PC-3 (cell line): ENCODE measurements around the gene ZMIZ2. TPM values are rescaled to one million over a fixed set of nuclear protein-coding genes. Genes with fewer than 3 reads are reported as not detected.

Experiments
- ATAC-seq: fragments of 200-7000 bp; cut with Tn5 transposase; 2 replicates; pipeline ENCODE4 v1.9.1; 2020; ENCODE audit warnings: mild to moderate bottlenecking, moderate library complexity
- BruUV-seq: library from RNA; stranded (reverse); fragments of 400-500 nt; replicated peaks from 2 replicates; lab custom pipeline; 2021; lab: Mats Ljungman, UMichigan
- CTCF ChIA-PET: fragments of 300-600 bp; sonication (Branson Sonifier 250); formaldehyde crosslinking; loops from one replicate; lab custom pipeline; 2022; ENCODE audit warnings: antibody characterized with exemption; lab: Charles Lee
- POLR2A ChIA-PET: fragments of 300-600 bp; sonication (Branson Sonifier 250); formaldehyde crosslinking; loops from one replicate; lab custom pipeline; 2022; ENCODE audit warnings: antibody characterized with exemption; ENCODE audit not compliant: unreplicated experiment; lab: Charles Lee
- DNase-seq: peaks from one replicate; pipeline ENCODE4 v3.0.0-alpha.2; 2015
- H2AFZ ChIP-seq: fragments of 300-600 bp; sonication (generic); 2 replicates; pipeline ENCODE4 v1.6.0; 2016; ENCODE audit warnings: antibody characterized with exemption, low read length
- H3F3A ChIP-seq: fragments of 300-600 bp; sonication (generic); one replicate; pipeline ENCODE4 v1.6.0; 2017; ENCODE audit warnings: antibody characterized with exemption, low read length, control low read depth, mild to moderate bottlenecking; ENCODE audit not compliant: unreplicated experiment
- H3K27ac ChIP-seq: fragments of 300-600 bp; sonication (generic); 2 replicates; pipeline ENCODE4 v1.5.1; 2016; ENCODE audit warnings: mild to moderate bottlenecking, low read length
- H3K27me3 ChIP-seq: fragments of 300-600 bp; sonication (generic); 2 replicates; pipeline ENCODE4 v1.6.1; 2016; ENCODE audit warnings: low read length, mixed read lengths
- H3K36me3 ChIP-seq: fragments of 300-600 bp; sonication (generic); 2 replicates; pipeline ENCODE4 v1.6.1; 2016; ENCODE audit warnings: low read depth, mixed run types, low read length, mixed read lengths
- H3K4me1 ChIP-seq: fragments of 300-600 bp; sonication (generic); 2 replicates; pipeline ENCODE4 v1.5.1; 2016; ENCODE audit warnings: low read length; ENCODE audit not compliant: insufficient read depth
- H3K4me2 ChIP-seq: fragments of 300-600 bp; sonication (generic); 2 replicates; pipeline ENCODE4 v1.6.0; 2016; ENCODE audit warnings: low read length
- H3K4me3 ChIP-seq: fragments of 300-600 bp; sonication (generic); 2 replicates; pipeline ENCODE4 v1.5.1; 2016; ENCODE audit warnings: mild to moderate bottlenecking, low read length, mixed read lengths
- H3K79me2 ChIP-seq: fragments of 300-600 bp; sonication (generic); 2 replicates; pipeline ENCODE4 v1.6.1; 2017; ENCODE audit warnings: low read length, mixed read lengths
- H3K9ac ChIP-seq: fragments of 300-600 bp; sonication (generic); 2 replicates; pipeline ENCODE4 v1.6.0; 2016; ENCODE audit warnings: mild to moderate bottlenecking, low read length
- H3K9me2 ChIP-seq: fragments of 300-600 bp; sonication (generic); replicated peaks from 2 replicates; pipeline ENCODE4 v1.6.1; 2016; ENCODE audit warnings: mixed run types, low read length, mixed read lengths
- H3K9me3 ChIP-seq: fragments of 300-600 bp; sonication (generic); 2 replicates; pipeline ENCODE4 v1.6.1; 2016; ENCODE audit warnings: low read length, mixed read lengths
- H4K20me1 ChIP-seq: fragments of 300-600 bp; sonication (generic); 2 replicates; pipeline ENCODE4 v1.6.1; 2016; ENCODE audit warnings: low read length, mixed read lengths
- EZH2 ChIP-seq: fragments of 300-600 bp; sonication (generic); IDR thresholded peaks from one replicate; pipeline ENCODE4 v1.6.1; 2017; ENCODE audit warnings: antibody characterized with exemption, mild to moderate bottlenecking, low read length; ENCODE audit not compliant: unreplicated experiment
- EZH2phosphoT487 ChIP-seq: fragments of 300-600 bp; sonication (generic); IDR thresholded peaks from 2 replicates; pipeline ENCODE4 v1.6.1; 2018; ENCODE audit warnings: mild to moderate bottlenecking, antibody characterized with exemption, low read length, borderline replicate concordance
- intact Hi-C: fragments of 100-400 bp; cut with micrococcal nuclease; formaldehyde crosslinking; loops from 2 replicates; pipeline ENCODE4 v1.9.0; 2023
- total RNA-seq: library from RNA; depleted of rRNA; stranded (reverse); fragments of >200 nt; gene quantifications from 2 replicates; pipeline ENCODE4 v1.2.3, GENCODE V29; 2014
- TF ChIP-seq, protein P1 (sequence below): fragments of 300-600 bp; sonication (generic); conservative IDR thresholded peaks from 2 replicates; pipeline ENCODE4 v1.5.1; 2017; ENCODE audit warnings: antibody characterized with exemption, low read depth, mild to moderate bottlenecking, low read length

The ZMIZ2 gene
- total RNA-seq, 1 experiment from 2014 or later = 18.3 TPM

DNA sequence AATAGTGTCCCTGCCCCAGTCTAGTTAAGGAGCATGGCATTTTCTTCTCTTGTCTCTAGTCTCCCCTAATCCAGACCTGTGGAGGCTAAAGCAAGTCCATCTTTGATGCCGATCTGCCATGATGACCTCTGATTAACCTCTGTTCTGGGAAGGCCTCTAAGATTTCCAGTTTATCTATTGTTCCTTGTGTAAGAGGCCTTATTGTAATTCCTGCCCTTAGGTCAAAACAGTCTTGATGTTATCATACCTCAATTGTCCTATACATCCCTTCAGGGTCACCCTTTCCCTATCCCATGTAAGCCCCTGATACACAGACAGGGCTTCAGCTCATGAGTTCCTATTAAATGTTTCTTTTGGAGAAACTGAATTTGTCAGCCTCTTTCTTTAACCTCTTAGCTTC is 4.9 kb upstream of the ZMIZ2 start:
- H4K20me1 ChIP-seq = no peaks in the 10 kb centered on the region
- no peaks in the 10 kb centered on the region for H3K9me2 ChIP-seq
- ChIA-PET CTCF (no interaction called here), POLR2A (no interaction called here)
- H3K79me2 ChIP-seq = no peaks in the 10 kb centered on the region
- H3K9me3 ChIP-seq = no peaks in the 10 kb centered on the region
- no peak overlapping the region for H2AFZ ChIP-seq
- H3K36me3 ChIP-seq = no peaks in the 10 kb centered on the region
- no peak overlapping the region for H3K27ac ChIP-seq
- H3K9ac ChIP-seq = no peak overlapping the region
- ATAC-seq (no peak), DNase-seq (no peak)
- H3K4me2 ChIP-seq = no peak overlapping the region
- no peak overlapping the region for H3K4me3 ChIP-seq
- intact Hi-C loops = no loop called here
- BruUV-seq = no TSS peak
- H3K4me1 ChIP-seq = peaks cover 6% of the 10 kb centered on the region; the same call in 1 of the 2 replicates
- H3K27me3 ChIP-seq = no peaks in the 10 kb centered on the region
- no peak for TF ChIP-seq EZH2
- TF ChIP-seq EZH2phosphoT487 = no peak
- TF ChIP-seq, protein P1, sequence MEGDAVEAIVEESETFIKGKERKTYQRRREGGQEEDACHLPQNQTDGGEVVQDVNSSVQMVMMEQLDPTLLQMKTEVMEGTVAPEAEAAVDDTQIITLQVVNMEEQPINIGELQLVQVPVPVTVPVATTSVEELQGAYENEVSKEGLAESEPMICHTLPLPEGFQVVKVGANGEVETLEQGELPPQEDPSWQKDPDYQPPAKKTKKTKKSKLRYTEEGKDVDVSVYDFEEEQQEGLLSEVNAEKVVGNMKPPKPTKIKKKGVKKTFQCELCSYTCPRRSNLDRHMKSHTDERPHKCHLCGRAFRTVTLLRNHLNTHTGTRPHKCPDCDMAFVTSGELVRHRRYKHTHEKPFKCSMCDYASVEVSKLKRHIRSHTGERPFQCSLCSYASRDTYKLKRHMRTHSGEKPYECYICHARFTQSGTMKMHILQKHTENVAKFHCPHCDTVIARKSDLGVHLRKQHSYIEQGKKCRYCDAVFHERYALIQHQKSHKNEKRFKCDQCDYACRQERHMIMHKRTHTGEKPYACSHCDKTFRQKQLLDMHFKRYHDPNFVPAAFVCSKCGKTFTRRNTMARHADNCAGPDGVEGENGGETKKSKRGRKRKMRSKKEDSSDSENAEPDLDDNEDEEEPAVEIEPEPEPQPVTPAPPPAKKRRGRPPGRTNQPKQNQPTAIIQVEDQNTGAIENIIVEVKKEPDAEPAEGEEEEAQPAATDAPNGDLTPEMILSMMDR = no peak
- no peaks in the 10 kb centered on the region for H3F3A ChIP-seq

DNA sequence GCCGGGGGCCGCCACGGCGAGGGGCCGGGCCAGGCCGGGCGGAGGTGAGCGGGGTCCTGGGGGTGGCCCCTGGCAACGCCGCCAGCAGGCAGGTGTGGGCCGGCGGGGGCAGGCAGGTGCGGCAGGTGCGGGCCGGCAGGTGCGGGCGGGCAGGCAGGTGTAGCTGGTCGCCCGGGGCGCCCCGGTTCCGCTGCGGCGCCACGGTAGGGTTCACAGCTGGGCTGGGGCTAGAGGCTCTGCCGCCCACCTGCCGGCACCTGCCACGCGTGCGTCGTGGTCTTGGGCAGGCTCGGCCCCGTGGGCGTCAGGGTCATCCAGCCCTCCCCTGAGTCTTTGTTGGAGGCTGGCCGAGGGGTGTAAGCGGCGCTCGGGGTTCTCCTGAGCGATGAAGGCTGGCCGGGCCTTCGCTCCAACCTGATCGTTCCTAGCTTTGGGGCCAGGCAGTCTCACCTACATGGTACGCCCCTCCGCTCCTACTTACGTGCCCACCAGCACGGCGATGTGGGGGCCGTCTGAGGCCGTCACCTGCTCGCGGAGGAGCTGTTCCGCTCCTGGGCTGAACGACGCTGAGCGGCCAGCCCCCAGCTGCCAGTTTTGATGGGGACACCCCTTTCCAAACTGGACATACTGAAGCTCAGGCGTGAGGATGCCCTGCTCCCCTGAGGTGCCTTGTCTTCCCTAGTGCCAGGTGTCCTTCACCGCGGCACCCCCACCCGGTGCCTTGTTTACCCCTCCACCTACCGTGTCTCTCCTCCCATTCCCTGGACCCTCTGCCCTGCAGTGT is 493 bp downstream of the ZMIZ2 start:
- DNase-seq = no peak
- H3K9me3 ChIP-seq = no peaks in the 10 kb centered on the region
- H3K27ac ChIP-seq = peak overlapping the region; percentile 28
- H3K36me3 ChIP-seq = peaks cover 8% of the 10 kb centered on the region; the same call in 1 of the 2 replicates
- H4K20me1 ChIP-seq = peaks cover 15% of the 10 kb centered on the region
- POLR2A ChIA-PET = no interaction called here
- no peaks in the 10 kb centered on the region for H3F3A ChIP-seq
- intact Hi-C loops = loop anchor here (1.0 to 5.0 kb wide), 3 partner anchors 14 to 162 kb away; partner anchors contain the start of gene PPIA
- H3K79me2 ChIP-seq = peaks cover 51% of the 10 kb centered on the region
- ATAC-seq = peak; percentile 4
- H3K4me2 ChIP-seq = peak overlapping the region; percentile 85
- H3K27me3 ChIP-seq = no peaks in the 10 kb centered on the region
- no peaks in the 10 kb centered on the region for H3K9me2 ChIP-seq
- CTCF ChIA-PET = no interaction called here
- H2AFZ ChIP-seq = no peak overlapping the region
- BruUV-seq = no TSS peak
- H3K9ac ChIP-seq = peak overlapping the region; percentile 89
- peaks cover 24% of the 10 kb centered on the region for H3K4me1 ChIP-seq
- no peak for TF ChIP-seq EZH2phosphoT487
- TF ChIP-seq, protein P1 = no peak
- TF ChIP-seq EZH2 = no peak
- H3K4me3 ChIP-seq = peak overlapping the region; percentile 85

DNA sequence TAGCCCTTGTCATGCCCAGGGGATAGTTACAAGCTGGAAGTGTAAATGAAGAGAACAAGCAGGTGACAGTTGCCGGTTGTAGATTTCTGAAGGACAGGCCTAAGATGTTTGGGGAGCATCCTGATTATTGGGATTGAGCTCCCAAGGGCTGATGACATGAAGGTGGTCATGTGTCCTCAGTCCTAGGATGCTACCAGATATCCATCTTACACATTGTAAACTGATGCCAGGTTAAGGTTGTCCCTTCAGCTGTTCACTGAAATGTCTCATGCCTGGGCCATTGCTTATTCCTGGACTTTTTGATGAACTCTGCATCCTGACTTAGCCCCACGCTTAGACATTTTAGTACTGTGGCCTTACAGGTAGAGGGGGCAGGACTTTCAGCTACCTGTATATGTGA is 1.3 kb downstream of the ZMIZ2 start:
- H3F3A ChIP-seq = no peaks in the 10 kb centered on the region
- 0 out of 2 replicates have a peak overlapping the region, but pooled peaks have one; percentile 28 for H3K27ac ChIP-seq
- H2AFZ ChIP-seq = no peak overlapping the region
- DNase-seq (no peak), ATAC-seq (no peak)
- H3K9me2 ChIP-seq = no peaks in the 10 kb centered on the region
- H3K4me1 ChIP-seq = peaks cover 24% of the 10 kb centered on the region
- no peaks in the 10 kb centered on the region for H3K27me3 ChIP-seq
- POLR2A ChIA-PET = no interaction called here
- H3K4me2 ChIP-seq = peak overlapping the region; percentile 85
- H3K79me2 ChIP-seq = peaks cover 60% of the 10 kb centered on the region
- H3K36me3 ChIP-seq = peaks cover 8% of the 10 kb centered on the region; the same call in 1 of the 2 replicates
- H3K9me3 ChIP-seq = no peaks in the 10 kb centered on the region
- no peak for TF ChIP-seq EZH2phosphoT487
- TF ChIP-seq EZH2 = no peak
- TF ChIP-seq, protein P1 = no peak
- peaks cover 15% of the 10 kb centered on the region for H4K20me1 ChIP-seq
- peak overlapping the region; percentile 85 for H3K4me3 ChIP-seq
- intact Hi-C loops = loop anchor here (5.0 kb wide), 2 partner anchors 47 to 163 kb away; partner anchors contain the start of gene PPIA
- peak overlapping the region; percentile 89 for H3K9ac ChIP-seq
- BruUV-seq = TSS peak; percentile 44
- CTCF ChIA-PET = no interaction called here
